RWPE1 (cell line): ENCODE data around the gene ASPSCR1.

Experiments
- CTCF ChIA-PET: fragments of 350-600 bp; sonication (Branson Sonifier 250); formaldehyde crosslinking; extraction: SDS; loops from one replicate; lab custom pipeline; 2021; lab: Yijun Ruan, JAX
- POLR2A ChIA-PET: fragments of 400-600 bp; formaldehyde crosslinking; extraction: SDS; loops from one replicate; lab custom pipeline; 2020; ENCODE audit warnings: antibody characterized with exemption; ENCODE audit not compliant: low non-redundant PET; lab: Yijun Ruan, JAX
- DNase-seq: peaks from one replicate; pipeline ENCODE4 v3.0.0; 2012; ENCODE audit warnings: low spot score
- H3K27ac ChIP-seq: fragments of 450-650 bp; 2 replicates; pipeline ENCODE4 v1.5.1; 2017
- CTCF ChIP-seq: fragments of 450-650 bp; conservative IDR thresholded peaks from 2 replicates; pipeline ENCODE4 v1.5.1; 2017; ENCODE audit warnings: low read depth, mild to moderate bottlenecking

The ASPSCR1 gene

GRCh38 chr17:81968850-81969812, 8.3 kb upstream of the ASPSCR1 start:
- ChIA-PET CTCF (interaction anchor here (1.4 kb wide), 1 partner anchor 10 kb away, joined by 9 read pairs; no protein-coding TSS in a partner anchor), POLR2A (no interaction called here)
- no peak for TF ChIP-seq CTCF
- no peak for DNase-seq
- no peak overlapping the region for H3K27ac ChIP-seq

- no peak overlapping the region for H3K27ac ChIP-seq
- DNase-seq = no peak
- TF ChIP-seq CTCF = no peak
- ChIA-PET POLR2A (no interaction called here), CTCF (no interaction called here)
Measured at GRCh38 chr17:81973432-81973831, 4.0 kb upstream of the ASPSCR1 start.

GRCh38 chr17:81976332-81977210, 858 bp upstream of the ASPSCR1 start:
- POLR2A ChIA-PET = interaction anchor here (1.2 kb wide), 1 partner anchor 15 kb away, joined by 5 read pairs; no protein-coding TSS in a partner anchor
- H3K27ac ChIP-seq = peak overlapping the region; percentile 88
- no peak for DNase-seq
- CTCF ChIA-PET = interaction anchor here (1.0 kb wide), 2 partner anchors 10 to 17 kb away, joined by 3 to 6 read pairs; no protein-coding TSS in a partner anchor
- TF ChIP-seq CTCF = no peak

GRCh38 chr17:81978524-81979298, 1.3 kb downstream of the ASPSCR1 start:
- TF ChIP-seq CTCF = no peak
- ChIA-PET CTCF (no interaction called here), POLR2A (interaction anchor here (0.5 to 0.6 kb wide), 3 partner anchors 9 to 19 kb away, joined by 3 to 8 read pairs (median 3); no protein-coding TSS in a partner anchor)
- DNase-seq = no peak
- H3K27ac ChIP-seq = peak overlapping the region; percentile 88

- CTCF ChIA-PET = interaction anchor here (0.9 to 2.2 kb wide), 2 partner anchors 21 to 39 kb away, joined by 3 to 9 read pairs; no protein-coding TSS in a partner anchor
- POLR2A ChIA-PET = no interaction called here
- H3K27ac ChIP-seq = peak overlapping the region; percentile 88
- no peak for TF ChIP-seq CTCF
- DNase-seq = no peak
Measured at GRCh38 chr17:81980122-81980521, 2.7 kb downstream of the ASPSCR1 start.
